HG02981 (cell line): ENCODE results near the gene EHBP1.

Experiments used
- ATAC-seq: cut with Tn5 transposase; IDR thresholded peaks from one replicate; pipeline ENCODE4 v1.9.1; 2021; ENCODE audit warnings: mild to moderate bottlenecking, moderate library complexity; ENCODE audit not compliant: unreplicated experiment

EHBP1 gene

DNA sequence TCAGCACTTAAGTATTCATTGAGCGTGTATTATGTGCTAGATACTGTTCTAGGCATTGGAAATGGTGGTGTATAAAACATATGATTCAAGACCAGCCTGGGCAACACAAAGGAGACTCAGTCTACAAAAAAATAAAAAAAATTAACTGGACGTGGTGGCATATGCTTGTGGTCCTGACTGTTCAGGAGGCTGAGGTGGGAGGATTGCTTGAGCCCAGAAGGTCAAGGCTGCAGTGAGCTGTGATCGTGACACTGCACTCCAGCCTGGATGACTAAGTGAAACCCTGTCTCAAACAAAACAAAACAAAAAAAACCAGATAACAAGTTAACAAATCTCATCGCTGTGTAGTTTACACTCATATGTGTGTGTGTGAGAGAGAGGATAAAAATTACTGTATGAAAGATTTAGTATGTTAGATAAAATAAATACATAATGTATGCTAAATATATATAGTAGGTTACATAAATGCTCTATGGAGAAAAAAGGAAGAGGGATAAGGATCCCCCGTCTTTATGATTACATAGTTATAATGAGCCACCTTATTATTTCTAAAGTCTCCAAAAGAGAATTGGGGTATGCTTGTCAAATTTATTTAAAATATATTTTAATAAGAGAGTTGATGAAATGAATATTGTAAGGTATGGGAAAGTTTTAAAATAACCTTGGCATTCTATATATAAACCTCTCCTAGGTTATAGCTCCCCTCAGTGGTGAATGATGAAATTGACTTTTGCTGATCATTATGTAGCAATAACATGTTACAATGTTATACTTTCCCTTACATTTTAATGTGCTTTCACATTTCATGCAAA lies 69.2 kb downstream of the EHBP1 start:
- ATAC-seq, result no peak

DNA sequence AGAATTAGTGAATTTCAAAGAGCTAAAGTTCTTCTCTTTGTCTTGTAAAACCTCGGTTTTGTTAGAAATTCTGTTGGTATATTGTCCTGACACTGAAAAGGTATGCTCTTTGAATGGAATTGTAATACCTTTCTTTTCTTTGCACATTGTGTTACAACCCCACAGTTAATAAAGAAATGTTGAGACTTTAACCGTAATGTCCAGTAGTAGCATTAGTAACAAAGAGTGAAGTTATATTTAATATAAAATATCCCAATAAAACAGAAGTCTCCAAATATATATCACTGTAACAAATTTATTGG lies 69.8 kb downstream of the EHBP1 start:
- no peak for ATAC-seq

DNA sequence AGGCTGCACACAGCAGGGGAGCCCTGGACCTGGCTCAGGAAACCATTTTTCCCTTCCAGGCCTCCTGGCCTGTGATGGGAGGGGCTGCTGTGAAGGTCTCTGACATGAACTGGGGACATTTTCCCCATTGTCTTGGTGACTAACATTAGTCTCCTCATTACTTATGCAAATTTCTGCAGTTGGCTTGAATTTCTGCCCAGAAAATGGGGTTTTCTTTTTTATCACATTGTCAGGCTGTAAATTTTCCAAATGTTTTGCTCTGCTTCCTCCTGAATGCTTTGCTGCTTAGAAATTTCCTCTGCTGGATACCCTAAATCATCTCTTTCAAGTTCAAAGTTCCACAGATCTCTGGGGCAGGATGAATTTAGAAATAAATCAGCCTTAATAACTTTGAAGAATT lies 78.2 kb downstream of the EHBP1 start:
- ATAC-seq, result no peak

DNA sequence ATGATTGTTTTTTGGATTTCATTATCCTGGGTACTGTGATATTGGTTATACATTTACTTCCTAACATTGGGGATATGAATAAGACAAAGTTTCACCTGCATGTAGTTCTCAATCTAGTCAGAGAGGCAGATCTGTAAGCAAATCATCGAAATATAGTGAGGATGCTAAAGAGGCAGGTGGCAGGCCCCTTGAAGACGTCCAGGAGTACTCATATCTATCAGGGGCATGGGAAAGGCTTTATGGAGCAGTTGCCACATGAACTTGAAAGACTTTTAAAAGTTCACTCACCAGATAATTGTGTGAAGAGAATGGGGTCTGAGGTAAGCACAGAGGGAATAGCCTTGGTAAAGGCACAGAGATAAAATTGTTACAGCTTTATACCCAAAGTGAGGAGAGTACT lies 78.8 kb downstream of the EHBP1 start:
- ATAC-seq, result no peak

DNA sequence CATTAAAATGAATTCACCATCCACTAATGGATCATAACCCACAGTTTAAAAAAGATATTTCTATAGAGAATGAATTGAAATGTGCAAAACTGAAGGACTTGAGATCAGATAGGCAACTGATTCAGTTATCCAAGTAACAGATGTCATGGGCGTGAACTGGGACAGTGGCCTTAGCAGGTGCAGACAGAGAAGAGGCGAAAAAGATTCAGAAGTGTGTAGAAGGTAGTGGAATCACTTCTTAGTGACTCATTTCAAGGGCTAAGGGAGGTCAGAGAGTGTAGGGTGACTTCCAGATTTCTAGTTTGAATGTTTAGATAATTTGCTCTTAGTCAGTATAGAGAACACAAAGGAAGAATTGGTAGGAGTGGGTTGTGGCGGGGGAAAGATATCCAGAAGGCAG lies 79.7 kb downstream of the EHBP1 start:
- peak; percentile 62 for ATAC-seq

DNA sequence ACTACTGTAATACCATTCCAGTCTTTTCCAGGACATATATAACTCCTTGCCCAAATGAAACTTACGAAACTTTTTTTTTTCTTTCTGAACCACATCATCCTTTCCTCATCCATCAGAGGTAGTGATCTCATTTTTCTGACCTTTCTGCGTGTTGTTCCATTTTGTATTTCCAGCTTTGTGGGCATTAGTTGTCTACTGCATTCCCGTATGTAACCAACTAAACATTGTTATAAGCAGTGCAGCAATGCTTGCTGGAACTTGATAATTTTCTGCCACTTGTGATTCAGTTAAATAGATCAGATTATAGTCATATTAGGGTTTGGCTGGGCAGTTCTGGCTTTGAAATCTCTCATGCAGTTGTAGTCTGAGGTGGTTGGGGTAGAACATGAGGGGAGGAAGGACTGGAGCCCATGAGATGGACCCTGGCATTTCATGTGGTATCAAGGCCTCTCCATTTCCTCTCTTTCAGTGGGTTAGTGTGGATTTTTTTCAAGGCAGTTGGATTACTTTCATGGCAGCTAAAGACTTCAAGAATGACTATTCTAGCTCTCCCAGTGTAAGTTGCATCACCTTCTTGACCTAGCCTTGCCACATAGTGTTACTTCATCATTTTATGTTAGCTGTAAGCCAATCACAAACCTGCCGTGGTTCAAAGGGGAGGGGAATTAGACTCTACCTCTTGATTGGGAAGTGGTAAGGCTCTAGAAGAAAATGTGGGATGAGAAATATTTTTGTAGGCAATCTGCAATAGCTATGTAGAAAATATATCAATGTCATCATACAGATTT lies 80.5 kb downstream of the EHBP1 start:
- no peak for ATAC-seq

GRCh38 chr2:62787386-62787785 lies 81.9 kb downstream of the EHBP1 start:
- ATAC-seq, result no peak

- no peak for ATAC-seq
Measured at GRCh38 chr2:62789518-62789917, 84.0 kb downstream of the EHBP1 start.

DNA sequence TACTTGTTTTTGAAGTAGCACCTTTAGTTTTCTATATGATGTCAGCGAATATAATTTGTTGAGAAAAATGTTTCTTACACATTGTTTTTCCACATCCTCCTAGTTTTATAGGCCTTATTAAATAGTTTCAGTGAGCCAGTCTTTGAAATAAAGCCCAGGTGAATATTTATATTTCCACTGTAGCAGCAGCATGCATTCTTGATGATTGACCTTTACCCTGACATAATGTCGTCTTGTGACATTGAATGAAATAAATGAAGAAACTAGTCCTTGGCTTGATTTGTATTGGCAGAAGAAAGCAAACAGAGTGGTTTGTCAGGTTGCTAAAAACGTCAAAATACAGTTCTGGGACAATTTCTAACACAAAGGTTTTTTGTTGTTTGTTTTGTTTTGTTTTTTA lies 84.4 kb downstream of the EHBP1 start:
- no peak for ATAC-seq

- ATAC-seq, result no peak
Measured at GRCh38 chr2:62792408-62792807, 86.9 kb downstream of the EHBP1 start.

GRCh38 chr2:62793213-62793612 lies 87.7 kb downstream of the EHBP1 start:
- ATAC-seq, result no peak

- no peak for ATAC-seq
Measured at GRCh38 chr2:62794791-62795190, 89.3 kb downstream of the EHBP1 start.

DNA sequence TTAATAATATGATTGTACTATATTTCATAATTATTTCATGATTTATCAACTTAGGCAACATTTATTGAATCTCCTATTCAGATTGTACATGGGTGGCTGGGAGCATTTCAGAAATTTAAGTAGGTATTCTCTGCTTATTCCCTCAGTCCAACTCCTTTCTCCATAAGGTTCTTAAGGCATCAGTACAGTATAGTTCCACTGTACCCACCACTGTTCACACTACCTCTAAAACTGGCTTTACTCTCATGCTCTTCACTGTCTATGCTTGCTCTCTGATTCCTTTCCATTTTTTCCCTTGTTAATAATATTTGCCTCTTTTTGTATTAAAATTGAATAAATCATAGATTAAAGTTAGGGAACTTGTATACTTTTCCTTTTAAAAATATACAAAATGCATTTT lies 89.8 kb downstream of the EHBP1 start:
- ATAC-seq, result no peak

DNA sequence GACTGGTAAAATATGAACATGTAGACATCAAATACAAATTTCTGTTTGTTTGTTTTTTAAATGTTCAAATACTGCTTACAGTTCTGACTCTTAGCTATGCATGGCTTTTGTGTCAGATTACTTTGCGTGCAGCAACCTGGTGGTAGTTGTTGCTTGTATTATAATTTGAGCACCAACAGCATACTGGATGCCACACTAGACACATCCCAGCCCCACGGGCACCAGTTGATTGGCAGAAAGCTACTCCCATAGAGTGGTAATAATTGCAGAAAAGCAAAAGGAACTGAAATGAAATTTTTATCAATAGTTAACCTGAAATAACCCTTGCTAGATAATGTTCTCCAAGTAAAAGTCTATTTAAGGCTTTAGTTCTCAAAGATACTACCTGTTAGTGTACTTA lies 91.6 kb downstream of the EHBP1 start:
- ATAC-seq, result no peak

DNA sequence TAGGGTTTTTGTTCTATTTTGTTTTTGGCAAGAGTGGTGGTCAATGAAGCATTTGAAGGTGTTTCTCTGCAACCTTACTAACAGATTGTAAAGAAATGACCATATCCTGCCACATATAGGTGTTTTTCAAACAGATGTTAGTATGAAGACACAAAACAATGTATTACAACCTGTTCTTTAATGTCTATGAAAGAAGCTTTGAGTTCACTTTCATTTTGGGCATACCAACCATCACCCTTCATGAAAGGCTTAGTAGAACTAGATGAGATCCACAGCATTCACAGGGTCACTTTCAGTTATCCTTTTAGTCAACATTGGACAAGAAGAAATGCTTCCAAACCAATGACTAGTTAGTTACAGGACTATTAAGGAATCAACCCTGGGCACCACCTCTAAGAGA lies 95.1 kb downstream of the EHBP1 start:
- peak; percentile 69 for ATAC-seq

DNA sequence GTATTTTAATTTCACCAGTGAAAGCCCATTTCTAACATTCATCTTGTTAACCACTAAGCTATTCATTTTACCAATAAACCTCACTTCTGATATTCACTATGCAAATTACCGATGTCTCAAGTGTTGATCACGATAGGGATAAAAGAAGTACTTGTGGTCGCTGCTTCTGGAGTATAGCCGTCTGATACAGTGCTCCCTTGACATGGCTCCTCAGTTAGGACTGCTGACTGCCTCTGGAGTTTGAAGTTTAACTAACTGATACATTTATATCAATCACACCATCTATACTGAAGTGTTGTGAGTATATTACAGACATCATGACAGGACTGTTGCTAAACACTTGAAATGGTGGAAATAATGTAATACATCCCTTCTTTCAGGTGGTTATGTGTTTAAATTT lies 95.6 kb downstream of the EHBP1 start:
- no peak for ATAC-seq

GRCh38 chr2:62801814-62802523 lies 96.5 kb downstream of the EHBP1 start:
- no peak for ATAC-seq

DNA sequence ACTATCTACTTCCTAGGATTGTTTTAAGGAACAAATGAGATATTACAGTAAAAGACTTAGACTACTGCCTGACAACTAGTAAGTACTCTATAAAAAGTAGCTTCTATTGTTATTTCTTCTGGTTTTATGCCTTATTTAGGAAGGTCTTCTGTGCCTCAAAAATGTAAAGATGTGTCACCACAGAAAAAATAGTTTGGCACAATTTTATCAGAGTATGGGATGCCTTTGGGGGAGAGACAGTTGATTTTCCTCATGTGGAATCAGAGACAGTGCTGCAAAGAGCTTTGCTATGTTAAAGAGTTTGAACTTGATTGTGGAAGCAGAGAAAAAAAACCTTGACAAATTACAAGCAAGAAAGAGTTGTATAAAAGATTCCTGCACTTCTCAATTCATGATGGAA lies 98.4 kb downstream of the EHBP1 start:
- no peak for ATAC-seq

- no peak for ATAC-seq
Measured at GRCh38 chr2:62806231-62806630, 100.7 kb downstream of the EHBP1 start.

DNA sequence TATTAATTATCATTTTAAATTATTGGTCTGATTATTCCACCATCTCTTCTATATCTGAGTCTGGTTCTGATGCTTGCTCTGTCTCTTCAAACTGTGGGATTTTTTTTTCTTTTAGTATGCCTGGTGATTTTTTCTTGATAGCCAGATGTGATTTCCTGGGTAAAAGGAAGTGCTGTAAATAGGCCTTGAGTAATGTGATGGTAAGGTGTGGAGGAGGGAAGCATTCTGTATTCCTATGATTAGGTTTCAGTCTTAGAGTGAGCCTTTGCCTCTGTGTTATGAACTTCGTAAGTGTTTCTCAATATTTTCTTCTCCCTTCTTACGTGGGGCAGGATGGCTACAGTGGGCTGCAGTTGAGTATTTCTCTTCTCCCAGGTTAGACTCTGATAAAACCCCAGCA lies 103.0 kb downstream of the EHBP1 start:
- no peak for ATAC-seq

GRCh38 chr2:62811086-62811485 lies 105.6 kb downstream of the EHBP1 start:
- no peak for ATAC-seq

GRCh38 chr2:62811972-62812371 lies 106.5 kb downstream of the EHBP1 start:
- ATAC-seq, result no peak
